H7 (cell line): Measurements from ENCODE around the gene FAM228B. TPM values are rescaled to one million over a fixed set of nuclear protein-coding genes. Genes with fewer than 3 reads are reported as not detected.
"Not testable (repeated sequence)": the region's sequence is repeated elsewhere in the genome, so short reads cannot be mapped to it uniquely, and the experiment has no call there.

Experiments used
- DNase-seq: peaks from one replicate; pipeline ENCODE4 v3.0.0; 2012
- H3K27me3 ChIP-seq: 2 replicates; pipeline ENCODE4 v1.6.0; 2011; ENCODE audit warnings: mild to moderate bottlenecking, low read length; ENCODE audit not compliant: control insufficient read depth, insufficient read depth
- H3K36me3 ChIP-seq: replicated peaks from 2 replicates; pipeline ENCODE4 v1.5.1; 2011; ENCODE audit warnings: low read length; ENCODE audit not compliant: control insufficient read depth, insufficient read depth
- H3K4me3 ChIP-seq: 2 replicates; pipeline ENCODE4 v1.5.1; 2011; ENCODE audit warnings: low read depth, mild to moderate bottlenecking, control low read depth, low read length, moderate library complexity; ENCODE audit not compliant: insufficient read depth
- total RNA-seq: library from RNA; depleted of rRNA; stranded (reverse); fragments of >200 nt; shearing (Covaris generic); gene quantifications from 2 replicates; pipeline ENCODE4 v1.2.3, GENCODE V29; 2014

The FAM228B gene
- total RNA-seq, 1 experiment from 2014 or later, result 3.2 TPM

GRCh38 chr2:24086241-24086640 is 37.0 kb upstream of the FAM228B start:
- no peak overlapping the region for H3K4me3 ChIP-seq
- H3K27me3 ChIP-seq, result no peaks in the 10 kb centered on the region
- H3K36me3 ChIP-seq, result peaks cover 10% of the 10 kb centered on the region
- DNase-seq, result no peak

- no peak overlapping the region for H3K4me3 ChIP-seq
- no peaks in the 10 kb centered on the region for H3K27me3 ChIP-seq
- H3K36me3 ChIP-seq, result peaks cover 8% of the 10 kb centered on the region
- DNase-seq, result no peak
Measured at GRCh38 chr2:24087032-24087431, 36.2 kb upstream of the FAM228B start.

DNA sequence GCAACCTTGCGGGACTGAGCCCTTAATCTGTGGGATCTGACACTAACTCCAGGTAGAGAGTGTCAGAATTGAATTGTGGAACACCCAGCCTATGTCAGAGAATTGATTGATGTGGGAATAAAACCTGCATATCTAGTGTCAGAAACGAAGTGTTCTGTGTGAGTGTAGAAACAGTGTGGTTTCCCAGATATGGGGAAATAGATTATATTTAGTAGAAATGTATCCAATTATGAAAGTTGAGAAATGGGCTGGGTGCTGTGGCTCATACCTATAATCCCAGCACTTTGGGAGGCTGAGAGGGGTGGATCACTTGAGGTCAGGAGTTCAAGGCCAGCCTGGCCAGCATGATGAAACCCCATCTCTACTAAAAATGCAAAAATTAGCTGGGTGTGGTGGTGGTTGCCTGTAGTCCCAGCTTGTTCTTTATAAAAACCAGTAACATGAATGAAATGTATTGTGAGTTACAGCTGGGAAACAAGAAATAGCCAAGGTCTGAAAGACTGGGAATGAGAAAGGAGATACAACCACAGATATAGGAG is 34.4 kb upstream of the FAM228B start:
- H3K27me3 ChIP-seq, result no peaks in the 10 kb centered on the region
- no peak overlapping the region for H3K4me3 ChIP-seq
- H3K36me3 ChIP-seq, result no peaks in the 10 kb centered on the region
- DNase-seq, result no peak

GRCh38 chr2:24093270-24093669 is 30.0 kb upstream of the FAM228B start:
- not testable (repeated sequence) for H3K27me3 ChIP-seq, H3K4me3 ChIP-seq, H3K36me3 ChIP-seq

GRCh38 chr2:24095171-24095677 is 28.0 kb upstream of the FAM228B start:
- H3K27me3 ChIP-seq, DNase-seq, H3K4me3 ChIP-seq: not testable (repeated sequence)

More at GRCh38 chr2:24093270-24093669, 30.0 kb upstream of the FAM228B start:
- not testable (repeated sequence) for DNase-seq

GRCh38 chr2:24100732-24101131 is 22.5 kb upstream of the FAM228B start:
- not testable (repeated sequence) for DNase-seq, H3K4me3 ChIP-seq, H3K27me3 ChIP-seq, H3K36me3 ChIP-seq

More at GRCh38 chr2:24095171-24095677, 28.0 kb upstream of the FAM228B start:
- H3K36me3 ChIP-seq, result not testable (repeated sequence)

DNA sequence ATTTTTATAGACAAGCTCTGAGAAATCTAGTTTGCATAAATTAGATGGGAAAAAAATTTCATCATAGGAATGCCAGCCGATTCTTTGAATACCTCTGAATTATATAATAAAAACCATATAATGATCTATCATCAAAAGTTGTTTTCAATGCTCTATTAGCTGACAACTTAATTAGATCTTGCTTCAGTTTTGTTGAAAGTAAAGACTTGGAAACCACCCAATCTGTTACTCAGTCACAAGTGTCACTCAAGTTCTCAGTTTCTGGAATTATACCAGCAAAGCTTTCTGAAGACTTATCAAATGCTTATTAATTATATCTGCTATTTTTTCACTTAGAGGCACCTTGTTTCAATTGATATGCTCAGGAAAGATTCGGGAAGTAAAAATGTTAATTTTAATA is 21.3 kb upstream of the FAM228B start:
- no peak for DNase-seq
- no peaks in the 10 kb centered on the region for H3K27me3 ChIP-seq
- H3K4me3 ChIP-seq, result no peak overlapping the region
- H3K36me3 ChIP-seq, result no peaks in the 10 kb centered on the region

GRCh38 chr2:24102677-24103076 is 20.6 kb upstream of the FAM228B start:
- Histone ChIP-seq H3K36me3 (no peaks in the 10 kb centered on the region), H3K27me3 (no peaks in the 10 kb centered on the region), H3K4me3 (no peak overlapping the region)
- no peak for DNase-seq

DNA sequence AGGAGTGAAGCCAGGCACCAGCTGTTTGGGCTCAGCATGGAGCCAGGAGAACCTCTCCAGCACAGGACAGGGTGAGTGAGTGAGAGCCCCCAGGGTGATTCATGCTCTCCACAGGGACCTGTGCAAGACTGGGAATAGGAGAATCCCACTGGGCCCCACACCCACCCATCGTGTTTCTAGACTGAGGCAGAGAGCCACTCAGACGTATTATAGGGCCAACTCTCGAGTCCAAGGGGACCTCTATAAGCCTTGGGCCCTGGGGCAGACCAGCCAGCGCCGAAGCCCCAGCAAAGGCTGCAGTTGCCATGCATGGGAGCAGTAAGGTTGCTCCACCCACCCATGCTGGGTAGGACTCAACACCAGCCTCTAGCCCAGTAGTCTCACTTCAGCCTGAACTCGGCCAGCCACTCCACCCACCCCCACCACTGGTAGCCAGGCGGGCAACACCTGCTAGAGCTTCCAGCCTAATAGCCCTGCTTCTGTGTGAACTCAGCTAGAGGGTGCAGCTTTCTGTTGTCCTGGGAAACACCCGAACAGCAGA is 19.1 kb upstream of the FAM228B start:
- H3K27me3 ChIP-seq, result no peaks in the 10 kb centered on the region
- no peaks in the 10 kb centered on the region for H3K36me3 ChIP-seq
- H3K4me3 ChIP-seq, result no peak overlapping the region
- no peak for DNase-seq

DNA sequence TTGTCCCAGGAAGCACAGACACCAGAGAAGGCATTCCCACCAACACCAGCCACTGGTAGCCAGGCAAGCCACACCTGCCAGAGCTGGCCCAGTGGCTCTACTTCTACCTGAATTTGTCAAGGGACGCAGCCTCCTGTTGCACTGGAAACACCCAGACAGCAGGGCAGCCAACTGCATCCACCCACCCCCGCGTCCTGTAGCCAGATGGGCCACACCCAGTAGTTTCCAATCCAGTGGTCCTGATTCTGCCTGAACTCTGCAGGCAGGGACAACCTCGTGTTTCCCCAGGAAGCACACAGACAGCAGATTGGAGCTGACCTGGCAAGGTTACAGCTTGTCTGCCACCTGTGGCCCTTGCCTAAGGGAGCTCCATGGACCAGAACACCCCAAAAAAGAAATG is 18.4 kb upstream of the FAM228B start:
- no peak for DNase-seq
- H3K4me3 ChIP-seq, result no peak overlapping the region
- H3K36me3 ChIP-seq, result no peaks in the 10 kb centered on the region
- no peaks in the 10 kb centered on the region for H3K27me3 ChIP-seq

GRCh38 chr2:24105816-24106215 is 17.5 kb upstream of the FAM228B start:
- Histone ChIP-seq H3K27me3 (no peaks in the 10 kb centered on the region), H3K36me3 (no peaks in the 10 kb centered on the region), H3K4me3 (no peak overlapping the region)
- no peak for DNase-seq

- no peaks in the 10 kb centered on the region for H3K36me3 ChIP-seq
- no peaks in the 10 kb centered on the region for H3K27me3 ChIP-seq
- DNase-seq, result no peak
- no peak overlapping the region for H3K4me3 ChIP-seq
Measured at GRCh38 chr2:24106786-24107185, 16.5 kb upstream of the FAM228B start.

- no peak overlapping the region for H3K4me3 ChIP-seq
- H3K36me3 ChIP-seq, result no peaks in the 10 kb centered on the region
- no peaks in the 10 kb centered on the region for H3K27me3 ChIP-seq
- no peak for DNase-seq
Measured at GRCh38 chr2:24107336-24107735, 15.9 kb upstream of the FAM228B start.

DNA sequence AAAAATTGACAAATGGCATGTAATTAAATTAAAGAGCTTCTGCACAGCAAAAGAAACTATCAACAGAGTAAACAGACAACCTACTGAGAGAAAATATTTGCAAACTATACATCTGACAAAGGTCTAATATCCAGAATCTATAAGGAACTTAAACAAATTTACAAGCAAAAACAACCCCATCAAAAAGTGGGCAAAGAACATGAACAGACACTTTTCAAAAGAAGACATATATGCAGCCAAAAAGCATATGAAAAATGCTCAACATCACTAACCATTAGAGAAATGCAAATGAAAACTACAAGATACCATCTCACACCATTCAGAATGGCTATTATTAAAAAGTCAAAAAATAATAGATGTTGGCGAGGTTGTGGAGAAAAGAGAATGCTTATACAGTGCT is 13.8 kb upstream of the FAM228B start:
- not testable (repeated sequence) for H3K4me3 ChIP-seq, DNase-seq, H3K27me3 ChIP-seq, H3K36me3 ChIP-seq

DNA sequence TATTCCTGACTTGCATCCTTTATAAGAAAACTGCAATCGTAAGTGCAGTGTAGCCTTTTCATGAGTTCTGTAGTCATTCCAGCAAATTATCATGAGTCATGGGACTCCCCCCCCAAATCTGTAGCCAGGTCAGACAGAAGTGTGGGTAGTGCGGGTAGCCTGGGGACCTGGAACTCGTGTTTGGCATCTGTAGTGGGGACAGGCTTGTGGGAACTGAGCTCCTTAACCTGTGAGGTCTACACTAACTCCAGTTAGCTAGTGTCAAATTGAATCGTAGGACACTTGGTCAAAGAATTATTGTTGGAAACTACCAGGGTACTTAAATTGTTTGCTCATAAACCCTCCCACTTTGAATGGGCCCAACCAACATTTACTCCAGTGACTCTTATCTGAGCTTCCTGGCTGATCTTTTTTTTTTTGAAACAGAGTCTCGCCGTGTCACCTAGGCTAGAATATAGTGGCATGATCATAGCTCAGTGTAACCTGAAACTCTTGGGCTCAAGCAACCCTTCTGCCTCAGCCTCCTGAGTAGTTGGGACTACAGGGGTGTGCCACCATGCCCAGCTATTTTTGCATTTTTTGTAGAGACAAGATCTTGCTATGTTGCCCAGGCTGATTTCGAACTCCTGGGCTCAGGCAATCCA is 12.5 kb upstream of the FAM228B start:
- DNase-seq, result no peak
- H3K36me3 ChIP-seq, result no peaks in the 10 kb centered on the region
- no peaks in the 10 kb centered on the region for H3K27me3 ChIP-seq
- no peak overlapping the region for H3K4me3 ChIP-seq
